Right cardiac atrium (tissue), 5 donors: Measurements from ENCODE around the gene ATG4A. TPM values are rescaled to one million over a fixed set of nuclear protein-coding genes. Genes with fewer than 3 reads are reported as not detected.

Experiments
- ATAC-seq, 2 donors: fragments of 200-7000 bp; cut with Tn5 transposase; one replicate each; pipeline versions ENCODE4 v1.8.0 to v1.9.1; 2020; ENCODE audit warnings: moderate library complexity in 2 of 2, mild to moderate bottlenecking in 1 of 2
- DNase-seq, 3 donors: peaks; one replicate each; pipeline ENCODE4 v3.0.0-alpha.2; 2020
- H3K27ac ChIP-seq: one replicate; pipeline ENCODE4 v1.5.1; 2013; ENCODE audit warnings: mild to moderate bottlenecking, low read length, control low read depth, moderate library complexity
- H3K27me3 ChIP-seq: one replicate; pipeline ENCODE4 v1.6.1; 2013; ENCODE audit not compliant: control insufficient read depth, insufficient read depth
- H3K4me1 ChIP-seq: one replicate; pipeline ENCODE4 v1.6.1; 2013; ENCODE audit warnings: low read length; ENCODE audit not compliant: control insufficient read depth, insufficient read depth
- H3K4me3 ChIP-seq: one replicate; pipeline ENCODE4 v1.5.1; 2013; ENCODE audit warnings: low read length, control low read depth
- H3K9me3 ChIP-seq: one replicate; pipeline ENCODE4 v1.6.1; 2013; ENCODE audit warnings: low read length; ENCODE audit not compliant: control insufficient read depth
- WGBS: extraction: QIAGEN DNeasy Blood & Tissue Kit; methylation state at CpG from one replicate; pipeline ENCODE4 v1.1.7; 2013; 5-methylcytosine and 5-hydroxymethylcytosine counted together
- intact Hi-C, 4 donors: fragments of 100-400 bp; cut with DNase I; formaldehyde crosslinking; loops; one replicate each; pipeline versions ENCODE4 v1.11.0 to v1.14.0; 2022 to 2023
- polyA plus RNA-seq: library from polyadenylated mRNA; stranded (reverse); fragments of 200-250 nt; gene quantifications from one replicate; pipeline ENCODE4 v1.2.3, GENCODE V29; 2013
- total RNA-seq, 4 donors: library from RNA; stranded (reverse); fragmentation: NEBNext Ultra II Directional; extraction: Animal tissue kit (Norgen Biotek cat#: 25700); gene quantifications; one replicate each; pipeline ENCODE4 v1.2.1, GENCODE V29; 2021
- donor health status: healthy with polysubstance abuse.
- donor health status: DM: no; HTN: yes; CAD: no.
- donor health status: DM: no; HTN: no; CAD: no.
- donor health status: DM: no; HTN: yes; CAD: no; lungs with severe emphysema.
- donor health status: DM: yes; HTN: yes; CAD: no.

Gene ATG4A
- total and polyA plus RNA-seq, 5 donors: 14.4 to 18.5 (median 15.5) TPM

DNA sequence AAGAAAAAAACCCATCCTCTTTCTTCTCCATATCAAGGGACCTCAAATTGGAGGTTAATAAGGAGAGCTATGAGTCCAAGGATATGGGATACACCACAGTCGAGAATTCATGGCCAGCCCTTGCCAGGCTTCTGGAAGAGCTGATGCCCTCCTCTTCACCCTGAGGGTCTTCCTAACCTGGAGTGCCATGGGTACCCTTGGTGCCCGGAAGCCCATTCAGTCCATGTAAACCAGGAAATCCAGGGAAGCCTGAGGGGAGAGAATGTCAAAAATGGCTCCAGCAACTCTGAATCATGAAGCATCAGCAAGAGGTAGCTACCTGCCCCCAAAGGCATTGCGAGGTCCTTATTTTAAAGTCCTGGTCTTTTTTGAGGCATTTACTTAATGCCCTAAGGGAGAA, 78.2 kb downstream of the ATG4A start:
- no peak overlapping the region for H3K27ac ChIP-seq
- no peak for ATAC-seq
- no peaks in the 10 kb centered on the region for H3K4me1 ChIP-seq
- no peak for DNase-seq
- H3K27me3 ChIP-seq: no peaks in the 10 kb centered on the region
- no peaks in the 10 kb centered on the region for H3K9me3 ChIP-seq
- 97% methylated on average over 3 of the region's 3 CpGs for WGBS
- intact Hi-C loops: no loop called here
- no peak overlapping the region for H3K4me3 ChIP-seq

DNA sequence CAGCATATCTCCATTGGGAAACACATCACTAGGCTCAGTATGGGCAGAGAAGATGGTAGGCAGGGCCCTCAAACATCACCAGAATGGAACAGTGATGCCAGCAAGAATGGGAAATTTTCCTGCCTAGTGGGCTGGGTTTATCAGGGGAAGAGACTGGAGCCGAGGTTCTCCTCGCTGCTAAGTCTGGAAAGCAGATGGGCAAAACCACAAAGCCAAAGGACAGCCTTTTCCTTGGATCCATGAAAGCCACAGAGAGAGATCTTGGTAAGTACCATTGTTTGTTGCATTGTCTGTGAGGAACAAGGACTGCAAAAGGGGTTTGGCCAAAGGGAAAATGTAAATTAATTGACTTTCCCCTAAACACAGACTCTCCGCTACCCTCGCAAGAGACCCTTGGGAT, 80.1 kb downstream of the ATG4A start:
- DNase-seq: no peak
- Histone ChIP-seq H3K4me1 (no peaks in the 10 kb centered on the region), H3K4me3 (no peak overlapping the region), H3K27me3 (no peaks in the 10 kb centered on the region), H3K27ac (no peak overlapping the region), H3K9me3 (no peaks in the 10 kb centered on the region)
- intact Hi-C loops: no loop called here
- 96% methylated on average over 4 of the region's 4 CpGs for WGBS
- no peak for ATAC-seq

DNA sequence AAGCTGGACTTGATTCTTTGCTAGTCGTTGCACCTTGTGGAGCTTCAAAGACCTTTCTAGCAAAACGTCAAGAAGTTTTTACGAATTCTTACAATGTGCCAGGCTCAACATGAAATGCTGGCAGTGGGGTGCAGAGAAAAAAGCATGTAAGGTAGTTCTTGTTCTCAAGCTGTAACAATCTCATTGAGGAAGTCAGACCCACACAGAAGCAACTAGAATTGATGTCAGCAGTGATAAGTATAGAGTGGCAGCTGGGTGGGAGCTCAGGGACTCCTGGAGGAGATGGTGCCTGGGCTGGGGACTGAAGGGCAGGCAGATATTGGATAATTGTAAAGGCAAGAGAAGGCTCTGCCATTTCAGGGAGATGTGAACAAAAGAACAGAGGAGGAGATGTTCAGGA, 82.3 kb downstream of the ATG4A start:
- H3K9me3 ChIP-seq: no peaks in the 10 kb centered on the region
- DNase-seq (no peak), ATAC-seq (no peak)
- no peaks in the 10 kb centered on the region for H3K4me1 ChIP-seq
- H3K4me3 ChIP-seq: no peak overlapping the region
- no peak overlapping the region for H3K27ac ChIP-seq
- intact Hi-C loops: no loop called here
- WGBS: 49% methylated on average over 3 of the region's 3 CpGs
- no peaks in the 10 kb centered on the region for H3K27me3 ChIP-seq

DNA sequence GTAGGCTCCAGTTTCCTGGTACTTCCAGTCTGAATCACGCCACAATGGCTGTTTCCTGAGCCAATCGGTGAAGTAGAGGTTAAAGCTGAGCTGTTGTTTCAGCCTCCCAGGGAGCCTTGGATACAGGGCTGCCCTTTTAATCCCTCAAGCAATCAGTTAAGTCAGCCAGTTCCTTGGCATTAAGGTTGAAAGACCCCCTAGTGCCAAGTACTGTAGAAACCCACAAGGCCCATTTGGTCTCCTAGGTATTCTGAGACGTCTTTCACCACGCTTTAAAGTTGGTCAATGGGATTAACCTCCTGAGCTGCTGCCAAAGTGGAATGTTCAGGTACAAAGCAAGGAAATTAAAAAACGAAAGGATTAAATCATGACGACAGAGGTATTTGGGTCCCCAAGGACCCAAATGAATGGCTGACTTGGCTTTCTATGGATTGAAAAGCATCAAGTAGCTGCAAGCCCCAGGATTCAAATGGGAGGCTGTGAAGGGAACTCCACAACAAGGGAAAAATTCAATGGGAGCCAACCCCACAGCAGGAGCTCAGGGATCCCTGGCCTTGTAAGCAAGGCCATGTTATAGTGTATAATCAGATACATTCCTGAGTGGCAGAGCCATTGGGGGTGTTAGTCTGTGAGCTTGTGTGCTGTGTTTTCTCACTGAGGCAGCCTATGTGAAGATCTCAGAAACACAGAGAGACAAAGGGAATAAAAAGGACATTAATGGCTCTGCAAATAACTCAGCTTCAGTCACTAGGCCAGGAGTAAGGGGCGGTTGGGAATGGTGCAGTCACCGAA, 86.0 kb downstream of the ATG4A start:
- no peak overlapping the region for H3K27ac ChIP-seq
- DNase-seq (no peak), ATAC-seq (no peak)
- H3K4me1 ChIP-seq: no peaks in the 10 kb centered on the region
- WGBS: 86% methylated on average over 8 of the region's 8 CpGs
- no peaks in the 10 kb centered on the region for H3K27me3 ChIP-seq
- H3K4me3 ChIP-seq: no peak overlapping the region
- no peaks in the 10 kb centered on the region for H3K9me3 ChIP-seq
- intact Hi-C loops: no loop called here

DNA sequence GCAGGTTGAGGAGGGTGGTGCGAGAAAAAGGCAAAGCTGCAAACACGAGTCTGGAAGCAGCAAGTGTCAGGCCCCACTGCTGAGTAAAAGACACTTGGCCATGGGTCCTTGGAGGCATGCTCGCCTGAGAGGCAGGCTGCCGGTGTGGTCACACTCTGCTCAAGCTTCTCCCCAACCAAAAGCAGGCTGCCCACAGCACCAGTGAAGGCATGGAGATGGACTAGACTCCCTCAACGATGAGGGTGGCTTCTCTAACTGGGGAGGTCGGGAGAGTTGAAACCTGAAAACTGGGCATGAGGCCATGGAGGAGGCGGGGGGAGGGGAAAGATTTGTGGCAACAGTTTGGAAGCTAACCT, 86.5 kb downstream of the ATG4A start:
- no peak overlapping the region for H3K27ac ChIP-seq
- DNase-seq (no peak), ATAC-seq (no peak)
- H3K4me3 ChIP-seq: no peak overlapping the region
- intact Hi-C loops: no loop called here
- no peaks in the 10 kb centered on the region for H3K27me3 ChIP-seq
- WGBS: 79% methylated on average over 7 of the region's 7 CpGs
- no peaks in the 10 kb centered on the region for H3K9me3 ChIP-seq
- H3K4me1 ChIP-seq: no peaks in the 10 kb centered on the region

DNA sequence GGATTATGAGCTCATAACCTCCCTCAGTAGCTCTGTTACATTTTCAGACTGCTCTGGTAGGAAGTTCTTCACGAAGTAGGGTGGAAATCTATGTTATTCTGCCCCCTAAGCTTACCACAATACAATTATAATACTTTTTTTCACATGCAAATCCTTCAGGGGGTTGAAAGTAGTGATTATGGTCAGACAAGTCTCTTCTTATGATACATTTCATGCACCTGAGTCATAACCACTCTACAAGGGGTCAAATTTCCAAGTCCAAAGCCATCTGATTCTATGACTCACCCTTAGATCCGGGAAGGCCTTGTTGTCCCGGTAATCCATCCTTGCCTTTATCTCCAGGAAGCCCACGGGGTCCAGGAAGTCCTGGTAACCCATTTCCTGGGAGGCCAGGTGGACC, 95.2 kb downstream of the ATG4A start:
- Histone ChIP-seq H3K9me3 (no peaks in the 10 kb centered on the region), H3K4me3 (no peak overlapping the region), H3K27ac (no peak overlapping the region), H3K4me1 (no peaks in the 10 kb centered on the region), H3K27me3 (no peaks in the 10 kb centered on the region)
- intact Hi-C loops: no loop called here
- 62% methylated on average over 4 of the region's 4 CpGs for WGBS
- DNase-seq (no peak), ATAC-seq (no peak)

DNA sequence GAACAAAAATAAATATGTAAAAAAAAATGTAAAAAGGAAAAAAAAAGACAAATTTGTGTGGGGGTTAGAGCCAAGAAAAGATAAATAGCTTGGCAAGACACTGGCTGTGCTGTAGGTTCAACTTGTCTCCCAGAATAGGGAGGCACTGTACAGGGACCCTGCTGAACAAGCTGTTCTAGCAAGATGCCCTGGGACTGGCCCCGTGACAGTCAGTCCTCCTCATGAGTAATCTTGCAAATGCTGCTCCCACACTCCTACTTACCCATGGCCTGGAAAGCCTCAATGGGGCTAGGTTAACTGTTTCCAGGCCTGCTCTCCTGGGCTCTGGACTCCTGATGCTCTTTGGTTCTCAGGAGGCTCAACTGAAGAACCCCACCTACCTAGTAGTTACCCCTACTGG, 106.8 kb downstream of the ATG4A start:
- no peak overlapping the region for H3K4me3 ChIP-seq
- 64% methylated on average over 1 of the region's 1 CpG for WGBS
- ATAC-seq: no peak
- intact Hi-C loops: no loop called here
- no peak overlapping the region for H3K27ac ChIP-seq
- H3K4me1 ChIP-seq: no peaks in the 10 kb centered on the region
- no peaks in the 10 kb centered on the region for H3K27me3 ChIP-seq
- H3K9me3 ChIP-seq: no peaks in the 10 kb centered on the region
- DNase-seq: peak in 1 of 3 donors; percentile 22

DNA sequence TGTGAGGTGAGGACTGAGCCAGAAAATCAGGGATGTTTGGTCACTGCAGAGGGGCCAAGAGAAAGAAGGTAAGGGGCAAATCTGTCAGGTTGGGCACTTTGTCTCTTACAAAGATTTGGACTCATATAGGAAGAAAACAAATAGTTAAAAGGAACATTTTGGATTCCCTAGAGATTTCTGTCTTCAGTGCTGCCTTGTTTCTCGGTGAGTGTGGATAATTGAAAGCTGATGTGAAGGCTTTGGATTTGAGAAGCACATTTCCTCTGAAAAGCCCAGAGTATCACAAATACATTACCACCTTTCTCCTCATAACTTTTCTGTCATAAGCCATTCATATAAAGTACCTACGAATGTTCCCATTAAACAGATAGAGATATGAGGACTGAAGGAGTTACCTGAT, 107.5 kb downstream of the ATG4A start:
- Histone ChIP-seq H3K9me3 (no peaks in the 10 kb centered on the region), H3K4me3 (no peak overlapping the region), H3K4me1 (no peaks in the 10 kb centered on the region), H3K27me3 (no peaks in the 10 kb centered on the region), H3K27ac (no peak overlapping the region)
- 48% methylated on average over 2 of the region's 2 CpGs for WGBS
- no peak for ATAC-seq
- DNase-seq: no peak
- intact Hi-C loops: no loop called here

DNA sequence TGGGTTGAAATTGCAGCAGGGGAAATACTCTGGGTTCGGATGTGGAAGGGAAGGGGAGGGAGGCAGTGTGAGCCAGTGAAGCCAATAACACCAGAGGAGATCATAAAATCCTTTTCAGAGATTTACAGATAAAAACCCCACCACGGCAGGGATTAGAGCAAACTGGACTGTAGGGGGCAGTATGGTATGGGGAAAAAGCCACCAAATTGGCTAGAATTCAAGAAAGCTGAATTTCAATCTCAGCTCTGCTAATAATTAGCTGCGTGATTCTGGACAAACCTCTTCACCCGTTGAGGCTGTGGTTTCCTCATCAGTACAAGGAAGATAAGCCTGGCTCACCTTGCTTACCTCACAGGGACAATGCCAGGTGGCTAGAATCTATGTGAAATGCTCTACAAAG, 108.1 kb downstream of the ATG4A start:
- WGBS: 4% methylated on average over 4 of the region's 4 CpGs
- peak in 1 of 2 donors; percentile 20 for ATAC-seq
- DNase-seq: no peak
- Histone ChIP-seq H3K4me1 (no peaks in the 10 kb centered on the region), H3K27me3 (no peaks in the 10 kb centered on the region), H3K27ac (no peak overlapping the region), H3K4me3 (no peak overlapping the region), H3K9me3 (no peaks in the 10 kb centered on the region)
- intact Hi-C loops: loop anchor here in 1 of 4 donors (2.0 kb wide), 1 partner anchor 337 kb away; no protein-coding TSS in a partner anchor

DNA sequence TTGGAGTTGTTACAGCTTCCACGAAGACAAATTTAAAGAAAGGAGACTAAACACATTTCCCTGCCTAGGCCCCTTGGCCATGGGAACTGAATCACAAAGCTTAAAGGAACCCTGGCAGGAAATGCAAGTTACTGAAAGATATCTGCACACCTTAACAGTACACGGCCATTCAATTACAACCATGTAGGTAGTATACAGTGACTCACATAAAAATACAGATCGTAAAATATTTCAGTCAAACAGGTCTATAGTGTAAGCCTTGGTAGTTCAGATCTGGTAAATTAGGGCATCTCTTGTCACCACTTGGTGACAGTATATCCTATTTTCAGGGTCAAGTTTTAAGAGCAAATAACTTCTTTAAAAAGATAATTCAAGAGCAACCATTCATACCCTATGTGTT, 112.0 kb downstream of the ATG4A start:
- H3K27ac ChIP-seq: no peak overlapping the region
- intact Hi-C loops: no loop called here
- no peaks in the 10 kb centered on the region for H3K27me3 ChIP-seq
- DNase-seq (no peak), ATAC-seq (no peak)
- no peak overlapping the region for H3K4me3 ChIP-seq
- H3K4me1 ChIP-seq: no peaks in the 10 kb centered on the region
- no peaks in the 10 kb centered on the region for H3K9me3 ChIP-seq
- 78% methylated on average over 3 of the region's 3 CpGs for WGBS
